SK-N-SH treated with all-trans-retinoic acid at 6 μM for 48 hours (cell line): Measurements from ENCODE around the gene ERVMER34-1.

Source experiments
- ATAC-seq: fragments of 200-7000 bp; cut with Tn5 transposase; 3 replicates; pipeline ENCODE4 v1.9.1; 2020; ENCODE audit warnings: mild to moderate bottlenecking, moderate library complexity
- ARNTL ChIP-seq: fragments of 450-650 bp; formaldehyde crosslinking; IDR thresholded peaks from 2 replicates; pipeline ENCODE4 v1.5.0; 2020; ENCODE audit warnings: low read depth, mild to moderate bottlenecking, moderate library complexity, borderline replicate concordance
- BACH2 ChIP-seq: fragments of 250-450 bp; sonication (Bioruptor Pico); IDR thresholded peaks from 2 replicates; pipeline ENCODE4 v1.9.0; 2021; ENCODE audit warnings: mild to moderate bottlenecking, borderline replicate concordance
- ESRRG ChIP-seq: fragments of 250-450 bp; sonication (Bioruptor Pico); IDR thresholded peaks from 2 replicates; pipeline ENCODE4 v1.6.1; 2021; ENCODE audit warnings: mild to moderate bottlenecking
- GLIS3 ChIP-seq: fragments of 250-450 bp; sonication (Bioruptor Pico); IDR thresholded peaks from 2 replicates; pipeline ENCODE4 v1.5.0; 2020; ENCODE audit warnings: mild to moderate bottlenecking, moderate library complexity
- POU6F1 ChIP-seq: fragments of 250-450 bp; sonication (Bioruptor Pico); IDR thresholded peaks from 2 replicates; pipeline ENCODE4 v1.8.0; 2021; ENCODE audit warnings: low read depth, mild to moderate bottlenecking, moderate library complexity, borderline replicate concordance
- PPARA ChIP-seq: fragments of 250-450 bp; sonication (Bioruptor Pico); IDR thresholded peaks from 2 replicates; pipeline ENCODE4 v1.5.0; 2020; ENCODE audit warnings: mild to moderate bottlenecking, borderline replicate concordance
- RARB ChIP-seq: fragments of 250-450 bp; sonication (Bioruptor Pico); IDR thresholded peaks from 2 replicates; pipeline ENCODE4 v1.8.0; 2021; ENCODE audit warnings: mild to moderate bottlenecking, moderate library complexity
- TCF4 ChIP-seq: fragments of 250-450 bp; sonication (Bioruptor Pico); IDR thresholded peaks from 2 replicates; pipeline ENCODE4 v1.8.0; 2021; ENCODE audit warnings: mild to moderate bottlenecking, moderate library complexity, borderline replicate concordance
- TOX ChIP-seq: fragments of 250-450 bp; sonication (Bioruptor Pico); IDR thresholded peaks from 2 replicates; pipeline ENCODE4 v1.8.0; 2021; ENCODE audit warnings: mild to moderate bottlenecking, moderate library complexity, borderline replicate concordance
- ZC3H10 ChIP-seq: fragments of 250-450 bp; sonication (Bioruptor Pico); IDR thresholded peaks from 2 replicates; pipeline ENCODE4 v1.5.1; 2021; ENCODE audit warnings: mild to moderate bottlenecking, moderate library complexity
- ZFP3 ChIP-seq: fragments of 250-450 bp; sonication (Bioruptor Pico); IDR thresholded peaks from 2 replicates; pipeline ENCODE4 v1.5.0; 2020; ENCODE audit warnings: mild to moderate bottlenecking, moderate library complexity
- ZNF70 ChIP-seq: fragments of 450-650 bp; formaldehyde crosslinking; IDR thresholded peaks from 2 replicates; pipeline ENCODE4 v1.5.0; 2020; ENCODE audit warnings: mild to moderate bottlenecking, moderate library complexity
- ZNF8 ChIP-seq: fragments of 450-650 bp; formaldehyde crosslinking; IDR thresholded peaks from 2 replicates; pipeline ENCODE4 v1.5.0; 2020; ENCODE audit warnings: mild to moderate bottlenecking, moderate library complexity
- TF ChIP-seq, protein P1 (sequence below): fragments of 250-450 bp; sonication (Bioruptor Pico); IDR thresholded peaks from 2 replicates; pipeline ENCODE4 v1.5.1; 2021; ENCODE audit warnings: mild to moderate bottlenecking, moderate library complexity
- TF ChIP-seq, protein P2 (sequence below): fragments of 250-450 bp; sonication (Bioruptor Pico); IDR thresholded peaks from 2 replicates; pipeline ENCODE4 v1.5.1; 2020; ENCODE audit warnings: low read depth, mild to moderate bottlenecking, moderate library complexity
- TF ChIP-seq, protein P3 (sequence below): fragments of 250-450 bp; sonication (Bioruptor Pico); IDR thresholded peaks from 2 replicates; pipeline ENCODE4 v1.8.0; 2020; ENCODE audit warnings: mild to moderate bottlenecking, moderate library complexity, borderline replicate concordance

ERVMER34-1 gene

GRCh38 chr4:52714597-52715254 is 36.5 kb downstream of the ERVMER34-1 start:
- no peak for ATAC-seq
- TF ChIP-seq PPARA (CRISPR knock-in tag): no peak
- no peak for TF ChIP-seq ZNF70 (CRISPR knock-in tag)

DNA sequence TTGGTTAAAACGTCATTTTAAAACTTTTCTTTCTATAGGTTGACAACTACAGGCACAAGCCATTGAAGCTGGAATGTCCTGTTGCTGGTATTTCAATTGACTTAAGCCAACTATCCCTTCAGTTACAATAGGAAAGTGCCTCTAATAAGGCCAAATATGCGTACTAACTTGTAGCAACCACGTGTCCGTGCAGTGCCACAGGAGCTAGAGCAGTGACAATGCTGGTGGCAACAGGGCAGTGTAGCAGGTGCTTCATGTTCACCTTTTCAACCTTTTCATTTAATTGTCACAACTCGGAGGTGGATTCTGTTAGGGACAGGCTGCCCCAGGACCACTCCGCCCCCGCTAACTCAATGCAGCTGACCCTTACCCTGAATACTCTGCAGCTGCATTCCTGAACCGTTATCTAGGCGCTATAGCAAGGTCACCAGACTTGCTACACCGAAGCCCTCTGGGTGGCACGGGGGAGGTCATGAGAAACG is 37.7 kb downstream of the ERVMER34-1 start:
- no peak for TF ChIP-seq GLIS3 (CRISPR knock-in tag)
- no peak for TF ChIP-seq TOX (CRISPR knock-in tag)
- no peak for TF ChIP-seq ESRRG (CRISPR knock-in tag)
- TF ChIP-seq, protein P1, sequence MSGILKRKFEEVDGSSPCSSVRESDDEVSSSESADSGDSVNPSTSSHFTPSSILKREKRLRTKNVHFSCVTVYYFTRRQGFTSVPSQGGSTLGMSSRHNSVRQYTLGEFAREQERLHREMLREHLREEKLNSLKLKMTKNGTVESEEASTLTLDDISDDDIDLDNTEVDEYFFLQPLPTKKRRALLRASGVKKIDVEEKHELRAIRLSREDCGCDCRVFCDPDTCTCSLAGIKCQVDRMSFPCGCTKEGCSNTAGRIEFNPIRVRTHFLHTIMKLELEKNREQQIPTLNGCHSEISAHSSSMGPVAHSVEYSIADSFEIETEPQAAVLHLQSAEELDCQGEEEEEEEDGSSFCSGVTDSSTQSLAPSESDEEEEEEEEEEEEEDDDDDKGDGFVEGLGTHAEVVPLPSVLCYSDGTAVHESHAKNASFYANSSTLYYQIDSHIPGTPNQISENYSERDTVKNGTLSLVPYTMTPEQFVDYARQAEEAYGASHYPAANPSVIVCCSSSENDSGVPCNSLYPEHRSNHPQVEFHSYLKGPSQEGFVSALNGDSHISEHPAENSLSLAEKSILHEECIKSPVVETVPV (CRISPR knock-in tag): no peak
- no peak for TF ChIP-seq POU6F1 (CRISPR knock-in tag)
- no peak for TF ChIP-seq PPARA (CRISPR knock-in tag)
- TF ChIP-seq ARNTL (CRISPR knock-in tag): no peak
- no peak for TF ChIP-seq ZFP3 (CRISPR knock-in tag)
- no peak for TF ChIP-seq BACH2
- TF ChIP-seq TCF4 (CRISPR knock-in tag): no peak
- no peak for TF ChIP-seq ZNF70 (CRISPR knock-in tag)
- TF ChIP-seq, protein P2, sequence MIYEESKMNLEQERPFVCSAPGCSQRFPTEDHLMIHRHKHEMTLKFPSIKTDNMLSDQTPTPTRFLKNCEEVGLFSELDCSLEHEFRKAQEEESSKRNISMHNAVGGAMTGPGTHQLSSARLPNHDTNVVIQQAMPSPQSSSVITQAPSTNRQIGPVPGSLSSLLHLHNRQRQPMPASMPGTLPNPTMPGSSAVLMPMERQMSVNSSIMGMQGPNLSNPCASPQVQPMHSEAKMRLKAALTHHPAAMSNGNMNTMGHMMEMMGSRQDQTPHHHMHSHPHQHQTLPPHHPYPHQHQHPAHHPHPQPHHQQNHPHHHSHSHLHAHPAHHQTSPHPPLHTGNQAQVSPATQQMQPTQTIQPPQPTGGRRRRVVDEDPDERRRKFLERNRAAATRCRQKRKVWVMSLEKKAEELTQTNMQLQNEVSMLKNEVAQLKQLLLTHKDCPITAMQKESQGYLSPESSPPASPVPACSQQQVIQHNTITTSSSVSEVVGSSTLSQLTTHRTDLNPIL: no peak
- TF ChIP-seq ZNF8: no peak
- TF ChIP-seq, protein P3, sequence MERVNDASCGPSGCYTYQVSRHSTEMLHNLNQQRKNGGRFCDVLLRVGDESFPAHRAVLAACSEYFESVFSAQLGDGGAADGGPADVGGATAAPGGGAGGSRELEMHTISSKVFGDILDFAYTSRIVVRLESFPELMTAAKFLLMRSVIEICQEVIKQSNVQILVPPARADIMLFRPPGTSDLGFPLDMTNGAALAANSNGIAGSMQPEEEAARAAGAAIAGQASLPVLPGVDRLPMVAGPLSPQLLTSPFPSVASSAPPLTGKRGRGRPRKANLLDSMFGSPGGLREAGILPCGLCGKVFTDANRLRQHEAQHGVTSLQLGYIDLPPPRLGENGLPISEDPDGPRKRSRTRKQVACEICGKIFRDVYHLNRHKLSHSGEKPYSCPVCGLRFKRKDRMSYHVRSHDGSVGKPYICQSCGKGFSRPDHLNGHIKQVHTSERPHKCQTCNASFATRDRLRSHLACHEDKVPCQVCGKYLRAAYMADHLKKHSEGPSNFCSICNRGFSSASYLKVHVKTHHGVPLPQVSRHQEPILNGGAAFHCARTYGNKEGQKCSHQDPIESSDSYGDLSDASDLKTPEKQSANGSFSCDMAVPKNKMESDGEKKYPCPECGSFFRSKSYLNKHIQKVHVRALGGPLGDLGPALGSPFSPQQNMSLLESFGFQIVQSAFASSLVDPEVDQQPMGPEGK (CRISPR knock-in tag): no peak
- TF ChIP-seq ZC3H10 (CRISPR knock-in tag): no peak
- no peak for ATAC-seq

GRCh38 chr4:52712251-52713130 is 38.7 kb downstream of the ERVMER34-1 start:
- TF ChIP-seq, protein P3 (CRISPR knock-in tag): no peak
- 0 out of 2 replicates have a peak, but pooled peaks have one; percentile 15 for TF ChIP-seq ZFP3 (CRISPR knock-in tag)
- peak; percentile 99 for ATAC-seq

DNA sequence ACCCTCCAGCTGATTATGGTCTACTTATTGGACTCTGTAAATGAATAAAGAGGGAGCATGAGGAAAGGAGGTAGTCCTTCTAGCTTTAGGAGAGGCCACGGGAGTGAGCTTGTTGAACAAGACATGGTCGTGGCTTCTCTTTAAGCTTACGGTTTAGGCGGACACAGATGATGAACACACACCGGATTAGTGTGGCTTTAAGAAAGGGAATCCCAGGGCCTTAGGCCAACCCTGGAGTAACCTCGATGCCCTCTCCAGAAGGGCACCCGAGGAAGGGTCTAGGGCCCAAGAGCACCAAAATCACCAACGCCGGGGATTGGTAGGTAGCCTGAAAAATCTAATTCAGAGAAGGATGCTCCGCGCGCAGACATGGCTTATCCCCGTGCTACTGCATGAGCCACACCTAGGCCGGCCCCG is 39.4 kb downstream of the ERVMER34-1 start:
- peak; percentile 25 for ATAC-seq
- TF ChIP-seq, protein P2: no peak
- TF ChIP-seq, protein P1 (CRISPR knock-in tag): no peak
- TF ChIP-seq PPARA (CRISPR knock-in tag): no peak
- no peak for TF ChIP-seq RARB (CRISPR knock-in tag)
- TF ChIP-seq ZNF70 (CRISPR knock-in tag): no peak
